Measurements from ENCODE around the gene CFL1. TPM values are rescaled to one million over a fixed set of nuclear protein-coding genes. Genes with fewer than 3 reads are reported as not detected.

The CFL1 gene
- total RNA-seq, 1 donor from 2014 or later, result 613 TPM

GRCh38 chr11:65809496-65809895 is 48.5 kb downstream of the CFL1 start:
- FAIRE-seq (no peak), DNase-seq (ENCODE audit: low spot score in 2 of 2) (no peak)

GRCh38 chr11:65808744-65809341 is 49.1 kb downstream of the CFL1 start:
- FAIRE-seq, result no peak
- no peak for DNase-seq (ENCODE audit: low spot score in 2 of 2)

- FAIRE-seq, result no peak
- DNase-seq (ENCODE audit: low spot score in 2 of 2), result no peak
Observed at GRCh38 chr11:65806979-65807378, 51.0 kb downstream of the CFL1 start.

Other genes with a start within 250 kb of the CFL1 start
- gene MAP3K11, start 244.0 kb downstream of the CFL1 start, total RNA-seq, result 6.9 TPM
- gene PCNX3, start 242.4 kb downstream of the CFL1 start, total RNA-seq, result 7.7 TPM
- gene SIPA1, start 220.1 kb downstream of the CFL1 start, total RNA-seq, result 3.7 TPM
- gene RELA, start 195.3 kb downstream of the CFL1 start, total RNA-seq, result 16.3 TPM
- gene KAT5, start 145.9 kb downstream of the CFL1 start, total RNA-seq, result 61.1 TPM
- 9.4 TPM for gene RNASEH2C, start 137.4 kb downstream of the CFL1 start, total RNA-seq
- 4.1 TPM for gene AP5B1, start 77.2 kb downstream of the CFL1 start, total RNA-seq
- gene OVOL1, start 71.1 kb downstream of the CFL1 start, total RNA-seq, result under 0.01 TPM
- gene SNX32, start 24.2 kb downstream of the CFL1 start, total RNA-seq, result 6.1 TPM
- gene MUS81, start 2.3 kb upstream of the CFL1 start, total RNA-seq, result 42.8 TPM
- 13.0 TPM for gene EFEMP2, start 14.6 kb upstream of the CFL1 start, total RNA-seq
- not detected for gene CTSW, start 21.7 kb upstream of the CFL1 start, total RNA-seq
- gene FIBP, start 30.3 kb upstream of the CFL1 start, total RNA-seq, result 154 TPM
- gene CCDC85B, start 32.5 kb upstream of the CFL1 start, total RNA-seq, result 12.2 TPM
- not detected for gene FOSL1, start 42.2 kb upstream of the CFL1 start, total RNA-seq
- gene C11orf68, start 60.9 kb upstream of the CFL1 start, total RNA-seq, result 11.8 TPM
- 113 TPM for gene DRAP1, start 61.2 kb upstream of the CFL1 start, total RNA-seq
- gene TSGA10IP, start 87.3 kb upstream of the CFL1 start, total RNA-seq, result not detected
- gene SART1, start 103.6 kb upstream of the CFL1 start, total RNA-seq, result 44.8 TPM
- gene EIF1AD, start 144.0 kb upstream of the CFL1 start, total RNA-seq, result 22.0 TPM
- 25.3 TPM for gene BANF1, start 144.3 kb upstream of the CFL1 start, total RNA-seq
- not detected for gene CST6, start 153.8 kb upstream of the CFL1 start, total RNA-seq
- not detected for gene CATSPER1, start 168.3 kb upstream of the CFL1 start, total RNA-seq
- 10.6 TPM for gene GAL3ST3, start 191.0 kb upstream of the CFL1 start, total RNA-seq
- 90.9 TPM for gene SF3B2, start 194.2 kb upstream of the CFL1 start, total RNA-seq
- gene PACS1, start 212.1 kb upstream of the CFL1 start, total RNA-seq, result 29.3 TPM

Data from frontal cortex (tissue), 4 donors.